GM12801 (cell line): ENCODE measurements around the gene PTP4A2.

Experiments
- CTCF ChIP-seq: IDR thresholded peaks from one replicate; pipeline ENCODE4 v1.5.1; 2011; ENCODE audit warnings: control low read depth; ENCODE audit not compliant: insufficient read length; ENCODE audit errors: extremely low read depth

PTP4A2 gene

GRCh38 chr1:31886866-31887265 is 51.3 kb downstream of the PTP4A2 start:
- no peak for TF ChIP-seq CTCF

- TF ChIP-seq CTCF: no peak
These were observed 52.3 kb downstream of the PTP4A2 start for GRCh38 chr1:31885851-31886250.

- TF ChIP-seq CTCF: no peak
These were observed 54.7 kb downstream of the PTP4A2 start for GRCh38 chr1:31883357-31883942.

GRCh38 chr1:31881688-31882000 is 56.5 kb downstream of the PTP4A2 start:
- no peak for TF ChIP-seq CTCF

GRCh38 chr1:31880957-31881687 is 57.0 kb downstream of the PTP4A2 start:
- TF ChIP-seq CTCF: no peak

- no peak for TF ChIP-seq CTCF
These were observed 58.1 kb downstream of the PTP4A2 start for GRCh38 chr1:31879981-31880608.

GRCh38 chr1:31878058-31878457 is 60.1 kb downstream of the PTP4A2 start:
- TF ChIP-seq CTCF: no peak
